GM12878 (cell line): Measurements from ENCODE around the gene NUDCD3. TPM values are rescaled to one million over a fixed set of nuclear protein-coding genes. Genes with fewer than 3 reads are reported as not detected.

Experiments
- ATAC-seq: fragments of 200-7000 bp; cut with Tn5 transposase; 3 replicates; pipeline ENCODE4 v1.9.1; 2020; ENCODE audit warnings: mild to moderate bottlenecking, moderate library complexity
- BruUV-seq: library from RNA; stranded (reverse); fragments of 400-500 nt; replicated peaks from 2 replicates; lab custom pipeline; 2021; lab: Mats Ljungman, UMichigan
- CTCF ChIA-PET: fragments of 300-600 bp; sonication (Branson Sonifier 250); formaldehyde crosslinking; extraction: SDS; loops from one replicate; lab custom pipeline; 2021; ENCODE audit warnings: inconsistent platforms; lab: Yijun Ruan, JAX
- POLR2A ChIA-PET: fragments of 350-600 bp; formaldehyde crosslinking; extraction: SDS; loops from one replicate; lab custom pipeline; 2021; ENCODE audit warnings: inconsistent platforms; lab: Charles Lee
- RAD21 ChIA-PET: fragments of 300-600 bp; sonication (Branson Sonifier 250); formaldehyde crosslinking; loops from one replicate; lab custom pipeline; 2023; ENCODE audit warnings: antibody characterized with exemption; ENCODE audit not compliant: unreplicated experiment; lab: Charles Lee
- SMC1A ChIA-PET: fragments of 300-600 bp; sonication (Branson Sonifier 250); formaldehyde crosslinking; loops from one replicate; lab custom pipeline; 2023; ENCODE audit not compliant: unreplicated experiment, uncharacterized antibody; lab: Charles Lee
- DNase-seq: peaks from one replicate; pipeline ENCODE4 v3.0.0-alpha.2; 2011; ENCODE audit warnings: low read depth, low spot score
- FAIRE-seq: peaks from 3 replicates; lab custom pipeline; 2011; peaks lifted over from hg19 to GRCh38; lab: Jason Lieb, UNC
- H2AFZ ChIP-seq: 2 replicates; pipeline ENCODE4 v1.6.0; 2011; ENCODE audit warnings: low read depth, low read length, control low read depth; ENCODE audit not compliant: control insufficient read depth
- H3K27ac ChIP-seq: 2 replicates; pipeline ENCODE4 v1.5.1; 2011; ENCODE audit warnings: control low read depth; ENCODE audit not compliant: control insufficient read depth, insufficient read depth
- H3K27me3 ChIP-seq, 2 experiments: replicated peaks in 1 of 2; 2 replicates each; pipeline versions ENCODE4 v1.6.0 to v1.6.1; 2011; ENCODE audit warnings: low read length in 1 of 2; ENCODE audit not compliant: control insufficient read depth in 2 of 2, insufficient read depth in 2 of 2
- H3K36me3 ChIP-seq, 2 experiments: 2 replicates each; pipeline ENCODE4 v1.5.1; 2011; ENCODE audit warnings: low read length in 1 of 2; ENCODE audit not compliant: control insufficient read depth in 2 of 2, insufficient read depth in 2 of 2
- H3K4me1 ChIP-seq: 2 replicates; pipeline ENCODE4 v1.6.1; 2011; ENCODE audit warnings: mild to moderate bottlenecking, low read length, moderate library complexity, mixed read lengths; ENCODE audit not compliant: control insufficient read depth, insufficient read depth
- H3K4me2 ChIP-seq: 2 replicates; pipeline ENCODE4 v1.6.0; 2011; ENCODE audit warnings: control low read depth; ENCODE audit not compliant: control insufficient read depth, insufficient read depth
- H3K4me3 ChIP-seq: fragments of 200-600 bp; sonication (generic); 2 replicates; pipeline ENCODE4 v1.5.1; 2016
- H3K79me2 ChIP-seq: 2 replicates; pipeline ENCODE4 v1.6.0; 2011; ENCODE audit warnings: low read length; ENCODE audit not compliant: control insufficient read depth, insufficient read depth
- H3K9ac ChIP-seq: 2 replicates; pipeline ENCODE4 v1.8.0; 2011; ENCODE audit warnings: low read length, control low read depth, mixed read lengths; ENCODE audit not compliant: control insufficient read depth, insufficient read depth
- H3K9me3 ChIP-seq: replicated peaks from 3 replicates; pipeline ENCODE4 v1.5.1; 2011; ENCODE audit warnings: mild to moderate bottlenecking, low read length; ENCODE audit not compliant: control insufficient read depth, insufficient read depth
- H4K20me1 ChIP-seq: 2 replicates; pipeline ENCODE4 v1.6.0; 2011; ENCODE audit not compliant: control insufficient read depth, insufficient read depth
- CBFB ChIP-seq: IDR thresholded peaks from 2 replicates; pipeline ENCODE4 v1.6.1; 2016; ENCODE audit warnings: antibody characterized with exemption, low read depth
- CTCF ChIP-seq, 3 experiments: IDR thresholded peaks in 2 of 3; conservative IDR thresholded peaks in 1 of 3; 2 replicates each; pipeline ENCODE4 v1.5.1; 2011; ENCODE audit warnings: low read depth in 3 of 3, low read length in 3 of 3, mild to moderate bottlenecking in 3 of 3, control low read depth in 2 of 3, moderate library complexity in 2 of 3, inconsistent platforms in 1 of 3, mixed read lengths in 1 of 3; ENCODE audit not compliant: control insufficient read depth in 2 of 3, insufficient read depth in 1 of 3; ENCODE audit errors: extremely low read depth in 1 of 3
- EED ChIP-seq: sonication (generic); IDR thresholded peaks from 2 replicates; pipeline ENCODE4 v1.6.1; 2016; ENCODE audit warnings: antibody characterized with exemption, low read depth
- MTA3 ChIP-seq: IDR thresholded peaks from 2 replicates; pipeline ENCODE4 v1.6.1; 2012; ENCODE audit warnings: low read length, inconsistent platforms, borderline replicate concordance
- RAD21 ChIP-seq: IDR thresholded peaks from 2 replicates; pipeline ENCODE4 v1.6.1; 2011; ENCODE audit warnings: mild to moderate bottlenecking, low read depth, low read length, moderate library complexity; ENCODE audit not compliant: insufficient read depth
- WGBS: methylation state at CpG from one replicate; pipeline ENCODE4 v1.1.6; 2016; ENCODE audit warnings: low lambda C conversion rate; ENCODE audit not compliant: insufficient replicate concordance, insufficient coverage; ENCODE audit errors: missing lambda C conversion rate; 5-methylcytosine and 5-hydroxymethylcytosine counted together
- in situ Hi-C: fragments of 300-500 bp; cut with MboI; formaldehyde crosslinking; loops from 9 replicates; pipeline ENCODE4 v1.14.3; 2018; ENCODE audit warnings: mixed read lengths
- intact Hi-C: fragments of 100-400 bp; cut with micrococcal nuclease; formaldehyde crosslinking; loops from one replicate; pipeline ENCODE4 v1.14.2; 2022; ENCODE audit not compliant: unreplicated experiment
- polyA plus RNA-seq, 11 experiments: library from polyadenylated mRNA; depleted of rRNA in 4 of 11; unstranded in 6 of 11; stranded (reverse) in 5 of 11; fragments of >200 nt; fragmentation: Nextera tagmentation in 4 of 11; fragmentation: Illumina TruSeq in 1 of 11; extraction: Ambion mirVana in 4 of 11; extraction: Trizol in 1 of 11; gene quantifications; 1 replicate in 1 of 11; 2 replicates in 10 of 11; pipeline versions ENCODE4 v1.2.1 to v1.2.3, GENCODE V29; 2011 to 2016; ENCODE audit warnings: inconsistent platforms in 2 of 11, missing spikeins in 2 of 11, low read depth in 1 of 11
- total RNA-seq, 4 experiments: library from RNA; depleted of rRNA in 3 of 4; stranded (reverse); fragments of >200 nt in 3 of 4; fragmentation: Illumina TruSeq in 1 of 4; extraction: Trizol in 1 of 4; gene quantifications; 2 replicates each; pipeline versions ENCODE4 v1.2.1 to v1.2.3, GENCODE V29; 2013 to 2021

Gene NUDCD3
- total and polyA plus RNA-seq, 10 of the 15 experiments (the other 5 are each of a cell fraction or from before 2014, with no cell fraction given): 25.0 to 89.8 (median 46.4) TPM

- ChIA-PET SMC1A (interaction anchor here (1.9 to 4.0 kb wide), 4 partner anchors 10 to 205 kb away, joined by 6 to 26 read pairs (median 9); no protein-coding TSS in a partner anchor), RAD21 (interaction anchor here (0.9 to 1.4 kb wide), 3 partner anchors 10 to 205 kb away, joined by 3 read pairs; no protein-coding TSS in a partner anchor), CTCF (interaction anchor here (0.7 to 2.5 kb wide), 6 partner anchors 9 to 218 kb away, joined by 3 to 10 read pairs (median 3); no protein-coding TSS in a partner anchor), POLR2A (no interaction called here)
- Histone ChIP-seq H4K20me1 (no peaks in the 10 kb centered on the region), H3K9me3 (no peaks in the 10 kb centered on the region; the same call in 2 of the 3 replicates), H3K79me2 (peaks cover 43% of the 10 kb centered on the region), H3K4me2 (no peak overlapping the region), H3K27me3 (no peaks in the 10 kb centered on the region), H3K4me1 (peaks cover 22% of the 10 kb centered on the region), H3K36me3 (peaks cover 2 to 15% of the 10 kb centered on the region in 2 experiments; a peak in 3 of 4 replicates), H3K9ac (no peak overlapping the region), H2AFZ (no peak overlapping the region), H3K4me3 (no peak overlapping the region), H3K27ac (no peak overlapping the region)
- FAIRE-seq (no peak), DNase-seq (no peak), ATAC-seq (no peak)
- in situ Hi-C loops: no loop called here
- peak; percentile 47 for TF ChIP-seq RAD21
- no peak for TF ChIP-seq MTA3
- TF ChIP-seq CTCF (IDR thresholded peaks at IDR 0.05 in 2 of 3, conservative IDR thresholded peaks at IDR 0.05 in 1 of 3; ENCODE audit: control insufficient read depth in 2 of 3, extremely low read depth in 1 of 3, insufficient read depth in 1 of 3, low read depth in 3 of 3, low read length in 3 of 3): peak; percentile 26 to 38 (median 36); a peak in 4 of 6 replicates
- no peak for TF ChIP-seq CBFB
- TF ChIP-seq EED: no peak
- WGBS: 100% methylated on average over 1 of the region's 1 CpG
- intact Hi-C loops: no loop called here
- BruUV-seq: no TSS peak
Measured at GRCh38 chr7:44463169-44463808, 27.2 kb downstream of the NUDCD3 start.
